Stomach smooth muscle (tissue), 2 donors: ENCODE results near the gene TEDC1.

Experiments
- H3K27ac ChIP-seq: one replicate; pipeline ENCODE4 v1.7.0; 2013; ENCODE audit warnings: mild to moderate bottlenecking, low read length, inconsistent platforms
- H3K27me3 ChIP-seq, 2 donors: one replicate each; pipeline ENCODE4 v1.7.0; 2013; ENCODE audit warnings: low read length in 2 of 2; ENCODE audit not compliant: insufficient read depth in 2 of 2, control insufficient read depth in 1 of 2
- H3K36me3 ChIP-seq, 2 donors: one replicate each; pipeline ENCODE4 v1.7.0; 2013; ENCODE audit warnings: low read length in 2 of 2; ENCODE audit not compliant: control insufficient read depth in 2 of 2, insufficient read depth in 2 of 2
- H3K4me1 ChIP-seq: one replicate; pipeline ENCODE4 v1.7.0; 2013; ENCODE audit warnings: low read length; ENCODE audit not compliant: control insufficient read depth, insufficient read depth
- H3K4me3 ChIP-seq, 2 donors: one replicate each; pipeline ENCODE4 v1.7.0; 2013; ENCODE audit warnings: low read length in 2 of 2
- H3K9ac ChIP-seq, 2 donors: one replicate each; pipeline ENCODE4 v1.7.0; 2013; ENCODE audit warnings: low read length in 2 of 2, mild to moderate bottlenecking in 1 of 2
- H3K9me3 ChIP-seq, 2 donors: one replicate each; pipeline ENCODE4 v1.7.0; 2013; ENCODE audit warnings: low read length in 2 of 2; ENCODE audit not compliant: control insufficient read depth in 2 of 2
- donor health status: healthy.
- donor health status: Pancreatic carcinoma.

The TEDC1 gene

DNA sequence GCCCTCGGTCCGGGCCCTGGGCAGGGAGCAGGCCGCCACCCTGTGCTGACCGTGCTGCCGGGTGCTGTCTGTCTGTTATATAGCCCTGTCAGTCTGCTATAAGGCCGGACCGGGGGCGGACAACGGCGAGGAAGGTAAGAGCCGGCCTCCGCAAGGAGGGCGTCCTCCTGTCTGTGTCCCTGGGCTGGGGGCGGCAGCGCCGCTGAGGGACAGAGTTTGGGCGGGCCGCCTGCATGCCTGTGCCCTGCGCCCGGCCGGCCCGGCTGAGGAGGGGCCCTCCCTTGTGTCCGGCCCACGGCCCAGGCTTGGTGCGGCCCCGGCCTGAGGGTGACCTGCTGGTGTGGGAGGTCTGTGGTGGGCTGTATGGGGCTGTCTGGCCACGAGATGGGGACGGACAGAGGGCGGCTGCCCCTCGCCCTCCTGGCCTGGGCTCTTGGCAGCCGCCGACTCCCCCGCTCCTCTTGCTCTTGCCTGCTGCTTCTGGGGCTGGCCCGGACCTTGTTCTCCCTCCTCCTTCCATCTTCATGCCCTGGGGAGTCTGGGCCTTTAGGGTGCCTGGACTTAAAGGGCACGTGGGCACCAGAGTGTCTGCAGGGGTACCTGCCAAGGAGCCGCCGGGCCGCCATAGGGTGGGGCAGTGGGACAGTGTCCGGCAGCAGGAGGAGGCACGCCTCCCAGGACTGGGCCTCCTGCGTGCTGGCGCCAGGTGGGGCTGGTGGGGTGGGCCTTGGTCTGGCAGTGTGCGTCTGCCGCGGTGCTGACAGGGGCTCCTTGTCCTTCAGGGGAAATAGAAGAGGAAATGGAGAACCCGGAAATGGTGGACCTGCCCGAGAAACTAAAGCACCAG, 41.5 kb upstream of the TEDC1 start:
- no peak overlapping the region for H3K27ac ChIP-seq
- peaks cover 11% of the 10 kb centered on the region for H3K4me1 ChIP-seq

DNA sequence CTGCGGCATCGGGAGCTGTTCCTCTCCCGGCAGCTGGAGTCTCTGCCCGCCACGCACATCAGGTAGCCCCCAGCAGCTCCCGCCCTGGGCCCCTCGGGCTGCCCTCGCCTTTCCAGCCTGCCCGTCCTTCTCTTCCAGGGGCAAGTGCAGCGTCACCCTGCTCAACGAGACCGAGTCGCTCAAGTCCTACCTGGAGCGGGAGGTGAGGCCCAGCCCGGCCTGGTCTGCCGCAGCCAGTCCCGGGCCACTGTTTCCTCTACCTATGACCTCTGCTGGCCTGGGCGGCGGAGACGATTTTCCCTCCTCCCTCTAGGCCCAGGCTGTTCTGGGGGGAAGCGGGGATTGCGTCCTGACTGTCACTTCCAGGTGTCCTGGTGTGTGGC, 40.9 kb upstream of the TEDC1 start:
- Histone ChIP-seq H3K27ac (no peak overlapping the region), H3K36me3 (peaks cover 10 to 23% of the 10 kb centered on the region in 2 donors), H3K27me3 (no peaks in the 10 kb centered on the region), H3K4me3 (no peak overlapping the region), H3K9ac (no peak overlapping the region), H3K9me3 (no peaks in the 10 kb centered on the region), H3K4me1 (peaks cover 11% of the 10 kb centered on the region)

More for the DNA sequence above, 41.5 kb upstream of the TEDC1 start:
- Histone ChIP-seq H3K36me3 (peaks cover 9 to 23% of the 10 kb centered on the region in 2 donors), H3K27me3 (no peaks in the 10 kb centered on the region), H3K9me3 (no peaks in the 10 kb centered on the region), H3K4me3 (no peak overlapping the region), H3K9ac (no peak overlapping the region)

DNA sequence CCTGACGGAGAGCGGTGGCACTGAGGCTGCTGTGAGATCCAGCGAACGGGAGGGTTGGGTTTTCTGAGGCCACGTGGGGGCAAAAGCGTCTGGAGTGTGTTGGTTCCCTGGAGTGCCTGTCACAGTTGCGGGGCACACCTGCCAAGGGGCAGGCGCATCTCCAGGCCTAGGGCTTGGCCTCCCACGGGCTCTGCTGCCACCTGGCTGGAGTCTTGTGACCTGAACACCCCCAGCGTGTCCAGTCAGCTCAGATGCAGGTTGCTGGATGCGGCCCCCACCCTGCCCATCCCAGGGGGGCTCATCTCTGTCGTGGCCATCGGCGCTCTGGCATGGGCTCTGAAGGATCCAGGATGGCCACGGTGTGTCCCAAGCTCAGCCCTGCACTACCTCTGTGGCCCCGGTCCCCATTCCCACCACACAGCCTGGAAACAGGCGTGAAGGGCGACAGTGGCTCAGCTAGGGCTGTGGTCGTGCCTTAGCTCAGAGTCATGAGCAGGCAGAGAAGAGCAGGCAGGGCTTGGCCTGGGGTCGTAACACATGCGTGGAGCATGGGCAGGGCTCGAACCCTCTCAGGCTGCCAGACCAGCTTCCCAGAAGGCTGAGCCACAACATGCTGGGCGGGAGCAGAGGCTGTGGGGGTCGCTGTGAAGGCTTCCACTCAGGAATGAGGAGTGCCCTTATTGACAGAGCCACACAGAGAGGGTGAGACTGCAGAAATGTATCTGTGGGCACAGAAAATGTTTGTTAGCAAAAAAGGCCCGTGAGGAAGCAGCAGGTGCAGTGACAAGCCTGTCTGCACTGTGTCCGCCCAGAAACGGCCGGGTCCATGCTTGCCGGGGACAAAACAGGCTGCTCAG, 40.0 kb upstream of the TEDC1 start:
- Histone ChIP-seq H3K4me1 (peaks cover 11% of the 10 kb centered on the region), H3K9ac (no peak overlapping the region), H3K4me3 (no peak overlapping the region), H3K27ac (no peak overlapping the region), H3K36me3 (peaks cover 17 to 26% of the 10 kb centered on the region in 2 donors), H3K27me3 (no peaks in the 10 kb centered on the region), H3K9me3 (no peaks in the 10 kb centered on the region)

DNA sequence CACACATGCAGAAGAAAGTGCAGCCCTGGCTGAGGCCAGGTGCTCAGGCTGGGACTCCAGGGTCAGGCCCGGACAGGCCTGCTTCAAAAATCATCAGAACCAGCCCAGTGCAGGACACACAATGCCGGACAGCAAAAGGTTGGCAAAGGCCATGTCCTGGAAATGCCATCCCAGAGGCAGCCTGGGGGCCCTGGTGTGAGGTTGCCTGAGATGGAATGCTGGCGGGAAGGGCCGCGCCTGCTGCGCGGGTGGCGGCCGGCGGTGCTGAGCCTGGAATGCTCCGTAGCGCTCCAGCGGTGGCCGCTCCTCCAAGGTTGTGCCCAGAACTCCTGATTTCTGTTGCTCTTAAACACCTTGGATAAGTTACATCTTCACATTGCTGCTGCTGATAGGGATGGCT, 38.1 kb upstream of the TEDC1 start:
- H3K9me3 ChIP-seq, result no peaks in the 10 kb centered on the region
- H3K36me3 ChIP-seq, result peaks cover 18 to 25% of the 10 kb centered on the region in 2 donors
- no peaks in the 10 kb centered on the region for H3K27me3 ChIP-seq
- H3K27ac ChIP-seq, result no peak overlapping the region
- H3K4me1 ChIP-seq, result peaks cover 11% of the 10 kb centered on the region
- no peak overlapping the region for H3K9ac ChIP-seq
- H3K4me3 ChIP-seq, result no peak overlapping the region

DNA sequence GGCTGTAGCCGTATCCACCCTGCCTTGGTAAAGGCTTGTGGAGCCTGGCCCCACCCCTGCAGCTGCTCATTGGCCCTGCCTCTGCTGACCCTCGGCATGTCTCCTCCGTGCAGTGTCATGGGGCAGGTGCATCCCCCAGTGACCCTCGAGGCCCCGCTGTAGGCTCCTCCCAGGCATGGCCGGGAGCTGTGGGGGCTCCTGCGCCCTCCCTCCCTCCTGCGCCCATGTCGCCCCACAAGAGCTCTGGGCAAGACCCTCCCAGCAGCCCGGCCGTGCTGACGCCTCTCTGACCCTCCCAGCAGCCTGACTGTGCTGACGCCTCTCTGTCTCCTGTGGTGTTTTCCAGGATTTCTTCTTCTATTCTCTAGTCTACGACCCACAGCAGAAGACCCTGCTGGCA, 37.2 kb upstream of the TEDC1 start:
- Histone ChIP-seq H3K9me3 (no peaks in the 10 kb centered on the region), H3K4me3 (no peak overlapping the region), H3K27ac (no peak overlapping the region), H3K27me3 (no peaks in the 10 kb centered on the region), H3K9ac (no peak overlapping the region), H3K4me1 (peaks cover 3% of the 10 kb centered on the region), H3K36me3 (peaks cover 22 to 25% of the 10 kb centered on the region in 2 donors)

DNA sequence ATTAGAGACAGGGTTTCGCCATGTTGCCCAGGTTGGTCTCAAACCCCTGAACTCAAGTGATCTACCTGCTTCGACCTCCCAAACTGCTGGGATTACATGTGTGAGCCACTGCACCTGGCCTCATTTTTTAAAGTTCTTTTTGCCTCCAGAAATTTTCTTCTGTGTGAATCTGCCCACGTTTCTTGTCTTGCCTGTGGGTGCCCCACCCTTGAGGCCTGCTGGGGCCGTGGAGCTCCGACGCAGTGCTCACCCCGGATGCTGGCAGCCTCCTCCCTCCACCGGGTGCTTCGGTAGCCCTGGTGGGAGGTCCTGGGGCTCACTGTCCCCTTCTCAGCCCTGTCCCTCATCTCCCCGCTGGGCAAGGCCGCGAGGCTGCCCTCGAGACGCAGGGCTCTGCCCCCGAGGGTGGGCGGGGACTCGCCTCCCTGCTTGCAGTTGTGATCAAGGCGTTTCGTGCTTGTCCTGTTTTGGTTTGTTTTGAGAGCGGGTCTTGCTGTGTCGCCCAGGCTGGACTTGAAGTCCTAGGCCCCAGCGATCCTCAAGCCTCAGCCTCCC, 35.9 kb upstream of the TEDC1 start:
- Histone ChIP-seq H3K9me3 (no peaks in the 10 kb centered on the region), H3K4me3 (no peak overlapping the region), H3K4me1 (no peaks in the 10 kb centered on the region), H3K36me3 (peaks cover 22 to 25% of the 10 kb centered on the region in 2 donors), H3K27ac (no peak overlapping the region), H3K9ac (no peak overlapping the region), H3K27me3 (no peaks in the 10 kb centered on the region)

DNA sequence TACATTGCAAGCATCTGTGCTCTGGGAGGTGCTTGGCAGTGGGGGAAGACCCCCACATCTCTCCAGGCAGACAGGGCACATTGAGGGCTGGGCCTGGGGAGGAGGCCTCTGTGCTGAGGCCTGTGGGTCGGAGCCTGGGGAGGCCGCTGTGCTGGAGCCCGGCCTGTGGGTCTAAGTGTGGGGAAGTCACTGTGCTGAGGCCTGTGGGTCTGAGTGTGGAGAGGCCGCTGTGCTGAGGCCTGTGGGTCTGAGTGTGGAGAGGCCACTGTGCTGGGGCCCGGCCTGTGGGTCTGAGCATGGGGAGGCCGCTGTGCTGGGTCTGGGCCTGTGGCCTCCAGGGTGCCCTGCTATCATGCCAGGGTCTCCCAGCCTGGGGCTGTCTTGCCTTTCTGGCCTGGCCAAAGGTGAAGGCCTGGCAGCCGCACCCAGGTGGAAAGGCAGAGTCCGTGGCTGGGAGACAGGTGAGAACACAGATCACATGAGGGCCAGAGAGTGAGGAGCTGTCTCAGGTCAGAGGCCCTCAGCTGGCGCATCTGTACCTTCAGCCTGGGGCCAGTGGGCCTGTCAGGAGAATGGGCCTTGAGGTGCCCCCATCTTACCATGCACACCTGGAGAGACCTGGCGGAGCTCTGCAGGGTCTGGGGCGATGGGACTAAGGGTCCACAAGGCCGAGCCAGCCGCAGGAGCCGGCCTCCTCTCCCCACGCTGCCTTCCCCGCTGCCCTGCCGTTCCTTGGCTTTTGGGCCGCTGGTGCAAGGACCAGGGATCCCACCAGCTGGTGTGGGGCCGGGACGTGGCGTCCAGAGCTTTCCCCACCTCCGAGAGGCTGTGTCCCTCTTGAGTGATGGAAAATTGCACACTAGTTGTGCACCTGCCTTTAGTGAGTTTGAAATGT, 35.0 kb upstream of the TEDC1 start:
- peaks cover 23 to 26% of the 10 kb centered on the region in 2 donors for H3K36me3 ChIP-seq
- H3K27me3 ChIP-seq, result no peaks in the 10 kb centered on the region
- H3K4me3 ChIP-seq, result no peak overlapping the region
- no peaks in the 10 kb centered on the region for H3K9me3 ChIP-seq
- H3K4me1 ChIP-seq, result no peaks in the 10 kb centered on the region
- H3K9ac ChIP-seq, result no peak overlapping the region
- H3K27ac ChIP-seq, result no peak overlapping the region

DNA sequence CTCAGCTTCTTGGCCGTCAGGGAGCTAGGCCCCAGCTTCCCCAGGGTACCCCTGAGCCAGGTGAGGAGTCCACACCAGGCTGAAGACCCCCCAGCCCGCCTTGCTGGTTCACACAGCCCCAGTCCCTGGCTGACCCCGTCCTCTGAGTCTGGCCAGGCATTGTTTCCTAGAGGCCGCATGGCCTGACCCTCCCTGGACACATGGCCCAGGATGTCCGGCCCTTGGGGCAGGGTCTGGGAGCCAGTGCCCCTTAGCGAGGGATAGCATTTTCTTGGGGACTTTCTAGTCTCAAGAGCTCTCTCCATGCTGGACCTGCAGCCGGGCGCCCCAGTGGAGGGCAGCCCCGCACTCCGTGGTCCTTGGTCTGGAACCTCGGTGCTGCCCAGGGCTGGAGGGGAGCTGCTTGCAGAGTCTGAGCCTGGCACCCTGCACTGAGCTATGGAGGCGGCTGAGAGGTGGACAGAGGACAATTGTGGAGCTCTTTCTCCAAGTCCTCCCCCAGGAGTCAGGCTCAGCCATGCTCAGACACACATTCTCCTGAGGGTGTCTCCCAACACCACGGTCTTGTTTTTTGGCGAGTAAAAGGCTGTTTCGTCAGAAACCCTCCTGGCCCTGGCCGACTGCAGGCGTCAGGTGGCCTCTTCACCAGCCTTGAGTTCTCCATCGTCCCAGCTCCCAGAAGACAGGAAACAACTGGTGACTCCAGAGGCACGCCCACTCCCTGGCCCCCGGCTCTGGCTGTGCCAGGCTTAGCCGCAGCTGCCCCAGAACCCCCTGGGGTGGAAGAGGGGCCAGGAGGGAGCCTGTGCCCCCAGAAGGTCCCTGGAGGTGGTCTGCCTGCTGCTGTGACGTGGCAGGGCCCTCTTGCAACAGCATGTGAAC, 34.1 kb upstream of the TEDC1 start:
- Histone ChIP-seq H3K27ac (no peak overlapping the region), H3K36me3 (peaks cover 23 to 24% of the 10 kb centered on the region in 2 donors), H3K27me3 (no peaks in the 10 kb centered on the region)

DNA sequence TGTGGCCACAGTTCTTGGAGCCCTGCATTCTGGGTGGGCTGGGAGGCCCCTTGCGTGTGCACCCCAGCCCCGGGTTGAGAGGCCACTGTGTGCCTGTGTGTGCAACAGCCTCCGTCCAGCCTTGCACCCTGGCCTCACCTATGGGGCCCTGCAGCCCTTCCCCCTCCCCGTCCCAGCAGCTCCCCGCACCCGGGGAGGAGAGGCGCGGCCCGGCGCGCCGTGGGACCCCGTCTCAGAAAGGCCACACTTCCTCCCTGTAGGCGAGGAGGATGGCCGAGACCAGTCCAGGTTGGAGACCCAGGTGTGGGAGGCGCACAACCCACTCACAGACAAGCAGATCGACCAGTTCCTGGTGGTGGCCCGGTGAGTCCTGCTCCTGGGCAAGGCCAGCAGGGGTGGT, 33.0 kb upstream of the TEDC1 start:
- H3K4me3 ChIP-seq, result no peak overlapping the region
- H3K36me3 ChIP-seq, result peaks cover 21 to 23% of the 10 kb centered on the region in 2 donors
- no peak overlapping the region for H3K27ac ChIP-seq
- no peak overlapping the region for H3K9ac ChIP-seq
- H3K27me3 ChIP-seq, result no peaks in the 10 kb centered on the region
- H3K9me3 ChIP-seq, result no peaks in the 10 kb centered on the region
- no peaks in the 10 kb centered on the region for H3K4me1 ChIP-seq

More for the DNA sequence above, 34.1 kb upstream of the TEDC1 start:
- Histone ChIP-seq H3K9me3 (no peaks in the 10 kb centered on the region), H3K4me1 (no peaks in the 10 kb centered on the region), H3K9ac (no peak overlapping the region), H3K4me3 (no peak overlapping the region)
